ENCODE results near the gene NEURL1B. TPM values are rescaled to one million over a fixed set of nuclear protein-coding genes. Genes with fewer than 3 reads are reported as not detected.

Gene NEURL1B
- total RNA-seq, 1 donor from 2014 or later = 6.1 TPM

GRCh38 chr5:172664681-172665541 is 23.8 kb downstream of the NEURL1B start:
- no peak overlapping the region for H3K4me3 Mint-ChIP-seq
- no peaks in the 10 kb centered on the region for H3K27me3 Mint-ChIP-seq (ENCODE audit: low read depth)
- H3K4me1 Mint-ChIP-seq = peaks cover 50% of the 10 kb centered on the region
- no peak for DNase-seq (ENCODE audit: low read depth, low spot score)
- H3K36me3 Mint-ChIP-seq (ENCODE audit: low read depth) = no peaks in the 10 kb centered on the region
- no peaks in the 10 kb centered on the region for H3K9me3 Mint-ChIP-seq
- no peak overlapping the region for H3K27ac Mint-ChIP-seq (ENCODE audit: unreplicated experiment)
- no peak for TF ChIP-seq CTCF (conservative IDR thresholded peaks at IDR 0.05)

GRCh38 chr5:172666251-172666650 is 25.2 kb downstream of the NEURL1B start:
- Mint-ChIP-seq H3K27me3 (ENCODE audit: low read depth) (no peaks in the 10 kb centered on the region), H3K4me1 (peaks cover 36% of the 10 kb centered on the region), H3K27ac (ENCODE audit: unreplicated experiment) (no peak overlapping the region), H3K9me3 (no peaks in the 10 kb centered on the region), H3K36me3 (ENCODE audit: low read depth) (peaks cover 4% of the 10 kb centered on the region), H3K4me3 (no peak overlapping the region)
- no peak for TF ChIP-seq CTCF (conservative IDR thresholded peaks at IDR 0.05)
- DNase-seq (ENCODE audit: low read depth, low spot score) = no peak

GRCh38 chr5:172667786-172668593 is 26.9 kb downstream of the NEURL1B start:
- Mint-ChIP-seq H3K27me3 (ENCODE audit: low read depth) (no peaks in the 10 kb centered on the region), H3K36me3 (ENCODE audit: low read depth) (peaks cover 4% of the 10 kb centered on the region), H3K27ac (ENCODE audit: unreplicated experiment) (peak overlapping the region; percentile 90), H3K4me1 (peaks cover 24% of the 10 kb centered on the region), H3K4me3 (no peak overlapping the region), H3K9me3 (no peaks in the 10 kb centered on the region)
- TF ChIP-seq CTCF (conservative IDR thresholded peaks at IDR 0.05) = no peak
- no peak for DNase-seq (ENCODE audit: low read depth, low spot score)

GRCh38 chr5:172668594-172669071 is 27.6 kb downstream of the NEURL1B start:
- H3K4me1 Mint-ChIP-seq = peaks cover 24% of the 10 kb centered on the region
- no peaks in the 10 kb centered on the region for H3K9me3 Mint-ChIP-seq
- H3K4me3 Mint-ChIP-seq = no peak overlapping the region
- peaks cover 4% of the 10 kb centered on the region for H3K36me3 Mint-ChIP-seq (ENCODE audit: low read depth)
- no peak for TF ChIP-seq CTCF (conservative IDR thresholded peaks at IDR 0.05)
- no peak for DNase-seq (ENCODE audit: low read depth, low spot score)
- H3K27me3 Mint-ChIP-seq (ENCODE audit: low read depth) = no peaks in the 10 kb centered on the region
- peak overlapping the region; percentile 90 for H3K27ac Mint-ChIP-seq (ENCODE audit: unreplicated experiment)

- Mint-ChIP-seq H3K27ac (ENCODE audit: unreplicated experiment) (no peak overlapping the region), H3K4me1 (peaks cover 15% of the 10 kb centered on the region)
- DNase-seq (ENCODE audit: low read depth, low spot score) = no peak
Measured at GRCh38 chr5:172669386-172670004, 28.4 kb downstream of the NEURL1B start.

More at GRCh38 chr5:172669386-172670004, 28.4 kb downstream of the NEURL1B start:
- Mint-ChIP-seq H3K36me3 (ENCODE audit: low read depth) (peaks cover 4% of the 10 kb centered on the region), H3K9me3 (no peaks in the 10 kb centered on the region), H3K27me3 (ENCODE audit: low read depth) (no peaks in the 10 kb centered on the region), H3K4me3 (no peak overlapping the region)
- TF ChIP-seq CTCF (conservative IDR thresholded peaks at IDR 0.05) = no peak
